GM11168 (cell line): Measurements from ENCODE around the gene DAPK1.

Experiments used
- in situ Hi-C: fragments of 300-500 bp; cut with MboI; formaldehyde crosslinking; loops from one replicate; pipeline ENCODE4 v1.12.0; 2022; ENCODE audit warnings: low sequenced_read_pairs; ENCODE audit not compliant: unreplicated experiment

DAPK1 gene

GRCh38 chr9:87515588-87516221 is 18.0 kb downstream of the DAPK1 start:
- in situ Hi-C loops: no loop called here

DNA sequence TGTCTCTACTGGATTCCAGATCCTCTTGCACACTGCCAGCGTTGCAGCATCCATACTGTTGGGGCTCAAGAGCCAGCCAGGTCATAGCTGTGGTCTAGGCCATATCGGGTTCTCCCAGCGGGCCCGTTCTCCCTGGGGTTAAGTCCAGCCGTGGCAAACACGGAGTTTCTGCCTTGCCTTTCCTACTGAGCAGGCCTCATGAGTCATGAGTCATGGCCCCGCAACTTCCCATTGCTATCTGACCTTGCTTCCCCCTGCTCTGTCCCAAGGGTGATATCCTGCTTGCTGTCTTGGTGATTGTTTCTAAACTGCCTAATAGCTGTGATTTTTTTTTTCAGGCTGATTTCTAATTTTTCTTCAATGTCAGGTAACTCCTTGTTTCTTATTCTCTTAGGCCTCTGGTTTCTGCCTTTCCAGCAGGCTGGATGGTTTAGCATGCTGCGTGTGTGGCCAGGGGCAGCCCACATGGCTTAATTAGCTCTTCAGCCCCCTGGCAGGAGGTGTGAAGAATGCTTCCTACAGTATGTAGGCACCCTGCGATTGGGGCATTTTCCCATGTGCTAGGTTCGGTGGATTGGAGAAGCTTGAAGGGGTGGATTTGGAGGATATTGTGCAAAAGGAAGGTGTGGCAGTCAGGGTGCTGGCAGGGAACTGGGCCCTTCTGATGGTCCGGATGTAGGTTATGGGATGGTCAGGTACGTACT is 18.7 kb downstream of the DAPK1 start:
- in situ Hi-C loops: no loop called here

- in situ Hi-C loops: no loop called here
These were observed 19.2 kb downstream of the DAPK1 start for GRCh38 chr9:87516926-87517290.

GRCh38 chr9:87517732-87518131 is 20.1 kb downstream of the DAPK1 start:
- in situ Hi-C loops: no loop called here

- in situ Hi-C loops: no loop called here
These were observed 21.2 kb downstream of the DAPK1 start for GRCh38 chr9:87518702-87519335.

- in situ Hi-C loops: no loop called here
These were observed 21.8 kb downstream of the DAPK1 start for GRCh38 chr9:87519461-87519860.

DNA sequence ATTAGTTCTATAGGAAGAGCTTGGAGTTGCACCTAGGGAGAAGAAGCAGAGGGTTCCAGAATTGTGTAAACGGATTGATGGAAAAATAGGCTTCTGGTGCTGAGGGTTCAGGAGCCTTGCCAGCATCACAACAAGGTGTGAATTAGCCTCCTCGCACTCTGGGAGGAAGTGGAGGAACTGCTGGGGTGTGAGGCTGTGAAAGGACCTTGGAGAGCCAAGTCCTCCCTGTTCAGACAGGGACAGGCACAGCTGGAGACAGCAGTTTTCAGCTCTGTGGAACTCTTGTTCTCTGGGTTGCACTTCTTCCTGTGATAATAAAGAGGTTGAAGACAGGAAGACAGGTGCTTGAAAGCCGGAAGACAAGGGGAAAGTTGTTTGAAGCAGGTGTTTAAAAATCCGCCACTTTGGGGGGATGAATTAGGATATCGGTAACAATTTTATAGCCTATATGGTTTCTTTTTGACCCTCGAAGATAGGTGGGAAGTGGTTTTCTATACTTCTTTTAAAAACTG is 22.6 kb downstream of the DAPK1 start:
- in situ Hi-C loops: no loop called here

GRCh38 chr9:87521834-87522233 is 24.2 kb downstream of the DAPK1 start:
- in situ Hi-C loops: no loop called here

GRCh38 chr9:87524061-87524460 is 26.4 kb downstream of the DAPK1 start:
- in situ Hi-C loops: no loop called here

DNA sequence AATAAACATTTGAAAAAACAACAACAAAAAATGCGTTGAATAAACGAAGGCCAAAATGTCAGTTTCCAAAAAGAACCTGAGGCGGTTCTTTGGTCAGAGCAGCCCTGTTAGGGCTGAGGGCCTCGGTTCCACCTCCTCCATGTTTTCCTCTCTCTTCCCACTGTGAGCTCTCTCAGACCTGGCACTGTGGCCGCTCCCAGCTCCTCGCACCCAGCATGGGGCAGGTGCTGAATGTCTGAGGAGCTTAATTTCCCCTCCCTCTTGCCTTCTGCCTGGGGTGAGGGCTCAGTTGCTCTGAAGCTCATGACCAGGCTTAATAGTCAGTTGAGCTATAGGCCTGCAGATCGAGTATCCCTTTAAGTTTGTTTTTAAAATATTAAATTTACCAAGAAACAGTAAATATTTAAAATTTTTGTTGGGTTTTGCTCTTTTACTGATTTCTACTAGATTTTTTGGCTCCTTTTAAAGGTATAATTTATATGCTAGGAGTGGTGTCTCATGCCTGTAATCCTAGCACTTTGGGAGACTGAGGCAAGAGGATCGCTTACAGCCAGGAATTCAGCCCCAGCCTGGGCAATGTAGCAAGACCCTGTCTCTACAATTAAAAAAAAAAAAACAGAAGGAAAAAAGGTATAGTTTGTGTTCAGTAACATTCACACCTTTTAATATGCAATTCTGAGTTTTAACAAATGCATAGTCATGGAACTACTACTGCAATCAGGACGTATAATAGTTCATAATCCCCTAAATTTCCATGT is 28.1 kb downstream of the DAPK1 start:
- in situ Hi-C loops: no loop called here

- in situ Hi-C loops: no loop called here
These were observed 29.7 kb downstream of the DAPK1 start for GRCh38 chr9:87527211-87527916.

GRCh38 chr9:87528969-87529368 is 31.3 kb downstream of the DAPK1 start:
- in situ Hi-C loops: no loop called here

GRCh38 chr9:87529671-87530070 is 32.0 kb downstream of the DAPK1 start:
- in situ Hi-C loops: no loop called here

DNA sequence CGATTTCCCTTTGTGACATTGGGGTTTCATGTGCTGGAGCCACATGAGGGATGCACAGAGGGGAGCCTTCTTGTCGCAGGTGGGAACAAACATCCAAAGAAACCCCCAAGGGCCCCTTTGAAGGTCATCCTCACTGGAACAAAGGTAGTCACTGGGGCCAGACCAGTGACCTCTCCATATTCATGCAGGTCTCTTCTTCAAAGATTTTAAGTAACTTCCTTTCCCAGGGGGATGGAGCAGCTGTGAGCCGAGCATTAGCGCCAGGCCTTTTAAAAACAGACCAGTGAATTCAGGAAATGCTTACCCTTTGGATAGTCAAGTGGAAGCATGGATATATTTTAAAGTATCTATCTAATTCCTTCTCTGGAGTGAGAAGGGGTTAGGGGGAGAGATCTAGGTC is 33.0 kb downstream of the DAPK1 start:
- in situ Hi-C loops: no loop called here

DNA sequence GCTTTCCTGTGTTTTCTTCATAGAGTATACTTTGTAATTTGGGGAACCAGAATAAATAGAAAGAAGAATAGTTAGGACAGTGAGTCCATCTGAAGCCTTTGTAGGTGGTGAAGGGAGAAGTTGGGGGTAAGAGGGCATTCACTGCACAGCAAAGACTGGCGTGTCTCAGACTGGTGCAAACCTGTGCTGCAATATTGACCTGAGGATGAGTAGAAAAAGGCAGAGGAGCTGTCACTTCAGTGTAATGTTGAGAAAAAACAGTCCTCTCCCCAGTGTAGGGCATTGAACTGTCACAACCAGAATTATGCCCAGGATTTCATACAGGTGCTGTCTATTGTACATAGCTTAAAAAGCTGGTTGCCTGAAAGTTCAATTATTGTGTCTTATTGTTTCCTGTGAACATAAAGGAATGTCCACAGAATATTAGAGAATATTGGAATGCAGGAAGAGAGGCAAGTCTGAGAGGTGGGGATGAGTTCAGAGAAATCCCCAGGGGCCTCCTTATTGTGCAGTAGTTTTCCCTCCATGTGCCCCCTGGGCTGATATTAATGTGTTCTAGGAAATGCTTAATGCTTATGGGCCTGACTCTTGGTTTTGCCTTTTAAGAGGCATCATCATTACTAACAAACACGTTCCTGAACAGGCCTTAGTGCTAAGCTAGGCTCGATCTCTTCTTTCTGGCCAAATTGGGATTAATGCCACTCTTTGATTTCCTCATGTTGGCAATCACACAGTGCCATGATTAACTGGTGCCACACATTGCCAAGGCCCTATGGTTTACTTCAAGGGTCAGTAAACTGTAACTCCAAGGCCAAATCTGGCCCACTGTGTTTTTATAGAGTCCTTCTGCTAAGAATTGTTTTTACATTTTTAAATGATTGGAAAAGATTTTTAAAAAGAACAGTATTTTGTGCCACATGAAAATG is 34.0 kb downstream of the DAPK1 start:
- in situ Hi-C loops: no loop called here

DNA sequence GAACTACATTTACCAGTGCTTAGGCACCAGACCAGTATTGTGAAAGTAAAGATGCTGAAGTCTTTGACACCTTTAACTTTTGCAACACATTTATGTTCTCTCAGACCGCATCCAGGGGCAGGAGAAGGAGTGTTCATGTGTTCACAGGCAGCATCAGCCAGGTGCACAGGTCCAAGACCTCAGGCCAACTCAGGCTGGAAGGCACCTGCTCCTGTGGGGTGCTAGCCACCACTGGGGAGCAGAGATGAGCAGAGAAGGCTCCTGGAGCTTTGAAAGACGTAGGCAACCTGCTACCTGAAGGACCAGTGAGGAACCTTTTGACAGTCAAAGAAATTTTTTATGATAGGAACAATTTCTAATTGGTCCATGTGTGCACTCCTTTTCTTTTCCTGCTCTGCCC is 35.6 kb downstream of the DAPK1 start:
- in situ Hi-C loops: no loop called here

GRCh38 chr9:87534036-87534435 is 36.4 kb downstream of the DAPK1 start:
- in situ Hi-C loops: no loop called here

GRCh38 chr9:87534957-87535356 is 37.3 kb downstream of the DAPK1 start:
- in situ Hi-C loops: no loop called here
